HG03565 (cell line): ENCODE data around the gene HAPLN3.

Experiments used
- ATAC-seq: cut with Tn5 transposase; IDR thresholded peaks from one replicate; pipeline ENCODE4 v1.9.1; 2021; ENCODE audit warnings: mild to moderate bottlenecking, moderate library complexity; ENCODE audit not compliant: unreplicated experiment

HAPLN3 gene

DNA sequence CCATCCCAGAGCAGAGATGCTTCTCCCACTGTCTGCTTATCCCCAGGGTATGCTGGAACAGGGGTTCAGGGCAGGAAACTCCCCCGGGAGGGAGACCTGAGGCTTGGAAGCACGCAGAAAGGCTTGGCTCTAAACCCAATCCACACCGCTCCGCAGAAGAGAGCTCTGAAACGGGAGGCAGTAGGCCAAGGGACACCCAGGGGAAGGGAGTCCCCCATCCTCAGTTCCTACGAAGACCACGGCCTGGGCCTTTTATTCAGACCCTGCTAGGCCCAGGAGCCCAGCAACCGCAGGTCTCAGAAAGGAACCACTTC is 1.8 kb upstream of the HAPLN3 start:
- no peak for ATAC-seq

DNA sequence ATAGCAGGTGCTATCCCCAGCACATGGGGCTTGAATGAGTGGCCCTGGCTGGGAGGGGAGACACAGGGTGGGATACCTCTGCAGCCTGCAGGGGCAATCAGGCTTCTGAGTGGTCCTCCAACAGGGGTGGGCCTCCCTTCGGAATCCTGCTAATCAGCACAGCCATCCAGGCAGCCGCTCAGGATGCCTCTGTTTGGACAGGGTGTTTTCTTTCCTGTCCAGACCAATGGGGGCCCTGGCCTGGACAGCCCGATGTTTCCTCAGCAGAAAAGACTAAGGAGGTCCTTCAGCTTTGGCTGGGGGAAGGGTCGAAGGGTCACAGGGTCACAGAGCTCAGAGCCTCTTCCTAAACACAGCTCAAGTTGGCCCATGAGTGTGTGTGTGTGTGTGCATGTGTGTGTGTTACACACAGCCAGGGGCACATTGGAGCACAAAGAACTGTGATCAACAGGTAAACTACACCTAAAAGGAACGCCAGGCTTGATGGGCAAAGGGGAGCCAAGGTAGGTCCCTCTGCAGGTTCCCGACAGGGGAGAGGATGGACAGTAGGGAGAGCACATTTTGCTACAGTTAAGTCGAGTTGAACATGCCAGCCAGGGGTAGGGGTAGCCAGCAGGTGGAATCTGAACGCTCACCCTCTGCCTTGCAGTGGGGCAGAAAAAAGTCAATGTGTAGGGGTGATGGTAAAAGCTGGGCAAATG is 1.1 kb upstream of the HAPLN3 start:
- ATAC-seq: no peak

- no peak for ATAC-seq
Observed at GRCh38 chr15:88894348-88894818, 961 bp downstream of the HAPLN3 start.

DNA sequence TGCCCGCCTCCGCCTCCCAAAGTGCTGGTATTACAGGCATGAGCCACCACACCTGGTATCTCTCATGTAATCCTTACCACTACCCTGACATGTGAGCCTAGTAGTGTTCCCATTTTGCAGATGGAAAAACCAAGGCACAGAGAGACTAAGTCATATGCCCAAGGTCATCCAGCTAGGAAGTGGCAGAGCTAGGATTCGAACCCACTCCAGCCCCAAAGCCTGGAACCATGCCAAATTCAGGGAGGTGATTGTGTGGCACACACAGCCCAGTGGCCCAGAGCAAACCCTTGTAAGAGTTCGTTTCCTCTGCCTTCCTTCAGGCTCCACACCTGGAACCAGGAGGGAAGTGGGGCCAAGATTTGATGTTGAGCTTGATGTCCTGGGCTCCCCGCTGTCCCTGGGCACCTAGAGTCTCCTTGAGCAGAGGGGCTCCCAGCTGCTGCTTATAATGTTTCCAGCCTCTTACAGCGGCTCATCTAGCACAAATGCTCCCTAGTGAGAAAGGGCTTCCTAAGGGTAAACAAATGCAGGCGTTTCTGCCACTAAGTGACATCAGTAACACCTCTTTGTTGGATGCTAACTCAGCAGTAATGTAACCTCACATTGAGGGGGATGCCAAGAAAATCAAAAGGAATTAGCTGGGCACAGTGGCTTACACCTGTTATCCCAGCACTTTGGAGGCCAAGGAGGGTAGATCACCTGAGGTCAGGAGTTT is 3.6 kb downstream of the HAPLN3 start:
- no peak for ATAC-seq

- no peak for ATAC-seq
Observed at GRCh38 chr15:88890495-88890894, 4.8 kb downstream of the HAPLN3 start.

DNA sequence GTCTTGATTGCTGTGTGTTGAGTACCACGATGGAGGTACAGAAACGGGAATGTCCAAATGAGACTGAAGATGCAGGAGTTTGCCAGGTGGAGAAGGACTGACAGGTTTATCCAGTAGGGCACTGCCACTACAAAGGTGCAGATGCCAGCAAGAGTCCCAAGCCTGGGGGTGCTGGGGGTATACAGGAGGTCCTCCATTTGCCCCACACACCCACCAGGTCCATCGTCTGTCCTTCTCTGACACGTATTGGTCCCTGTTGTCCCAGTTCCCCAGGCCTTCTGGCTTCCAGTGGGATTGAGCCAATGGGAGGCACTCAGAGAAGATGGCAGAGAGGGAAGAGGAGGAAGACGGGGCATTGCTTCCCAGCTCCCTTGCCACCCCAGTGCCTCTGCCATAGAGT is 6.6 kb downstream of the HAPLN3 start:
- no peak for ATAC-seq

DNA sequence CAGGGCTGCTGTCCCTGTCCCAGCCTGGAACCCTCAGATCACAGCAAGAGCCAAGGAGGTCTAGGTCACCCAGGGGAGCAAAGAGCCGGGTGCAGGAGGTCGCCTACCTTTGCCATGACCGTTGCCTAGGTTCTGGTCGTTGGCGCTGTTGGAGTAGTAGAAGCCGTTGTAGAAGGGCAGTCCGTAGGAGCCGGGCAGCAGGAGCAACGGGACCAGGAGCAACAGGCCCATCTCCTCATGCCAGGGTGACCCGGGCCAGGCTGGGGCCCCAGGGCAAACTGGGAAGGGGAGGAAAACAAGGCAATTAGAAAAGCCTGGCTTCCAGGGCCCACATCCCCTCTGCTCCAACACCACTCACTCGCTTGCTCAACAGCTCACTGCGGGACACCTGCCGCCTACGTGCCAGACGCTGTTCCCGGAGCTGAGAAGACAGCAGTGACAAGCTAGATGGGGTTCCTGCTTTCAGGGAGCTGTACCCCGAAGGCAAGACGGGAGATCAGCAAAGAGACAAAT is 8.2 kb downstream of the HAPLN3 start:
- no peak for ATAC-seq

GRCh38 chr15:88882785-88883184 is 12.6 kb downstream of the HAPLN3 start:
- ATAC-seq: no peak

GRCh38 chr15:88881775-88882174 is 13.6 kb downstream of the HAPLN3 start:
- ATAC-seq: no peak

GRCh38 chr15:88880944-88881740 is 14.2 kb downstream of the HAPLN3 start:
- ATAC-seq: no peak

DNA sequence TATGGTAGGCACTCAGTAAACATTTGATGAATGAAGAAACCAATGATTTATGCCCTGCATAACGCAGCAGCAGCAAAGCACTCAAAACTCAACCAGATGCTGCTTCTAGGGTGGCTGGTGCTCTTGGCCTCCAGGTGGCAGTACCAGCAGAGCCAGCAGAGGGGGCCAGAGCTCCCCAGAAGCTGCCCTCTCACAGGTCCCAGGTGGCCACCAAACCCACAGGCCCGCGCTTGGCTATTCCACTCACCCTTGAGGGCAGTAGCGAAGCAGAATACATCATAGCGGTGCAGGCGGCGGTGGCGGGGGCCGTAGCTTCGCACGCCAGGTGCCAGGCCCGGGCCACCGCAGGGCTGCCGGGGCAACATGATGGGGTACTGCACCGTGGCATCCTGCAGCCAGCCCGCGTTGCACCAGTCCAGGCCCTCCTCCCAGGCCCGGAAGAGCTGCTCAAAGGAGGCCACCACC is 16.6 kb downstream of the HAPLN3 start:
- no peak for ATAC-seq

DNA sequence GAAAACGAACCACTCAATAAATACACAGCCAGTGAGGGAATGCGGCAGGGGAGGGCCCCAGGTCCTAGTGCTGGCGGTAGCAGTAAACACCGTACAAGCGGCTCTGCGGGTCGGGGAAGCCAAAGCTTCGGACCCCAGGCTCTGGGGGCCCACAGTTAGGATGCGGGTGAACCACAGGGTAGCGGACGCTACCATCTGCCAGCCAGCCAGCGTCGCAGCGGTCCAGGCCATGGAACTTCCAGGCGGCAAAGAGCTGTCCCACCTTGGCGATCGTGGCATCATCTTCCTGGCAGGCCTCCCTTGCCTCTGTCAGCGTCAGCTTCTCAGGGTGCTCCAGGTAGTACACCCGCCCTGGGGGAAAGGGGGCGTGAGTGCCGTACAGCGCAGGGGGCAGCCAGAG is 17.4 kb downstream of the HAPLN3 start:
- ATAC-seq: no peak

DNA sequence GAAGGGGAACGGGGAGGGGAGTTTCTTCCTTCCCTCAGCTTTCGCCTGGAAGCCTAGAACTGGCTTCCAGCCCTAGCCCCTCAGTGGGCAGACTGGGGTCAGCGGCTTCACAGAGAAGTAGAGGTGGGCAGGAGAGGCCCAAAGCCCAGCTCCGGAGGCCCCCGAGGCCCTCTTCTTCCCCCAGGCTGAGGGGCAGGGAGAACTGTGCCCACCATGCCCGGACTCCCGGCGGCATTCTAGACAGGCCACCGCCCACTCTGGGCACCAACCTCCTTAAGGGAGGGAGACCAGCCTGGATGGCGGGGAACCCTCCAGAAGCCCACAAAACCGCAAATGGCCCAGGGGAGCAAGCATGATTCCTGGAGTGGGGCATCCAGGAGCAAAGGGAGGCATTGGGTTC is 17.9 kb downstream of the HAPLN3 start:
- ATAC-seq: no peak

DNA sequence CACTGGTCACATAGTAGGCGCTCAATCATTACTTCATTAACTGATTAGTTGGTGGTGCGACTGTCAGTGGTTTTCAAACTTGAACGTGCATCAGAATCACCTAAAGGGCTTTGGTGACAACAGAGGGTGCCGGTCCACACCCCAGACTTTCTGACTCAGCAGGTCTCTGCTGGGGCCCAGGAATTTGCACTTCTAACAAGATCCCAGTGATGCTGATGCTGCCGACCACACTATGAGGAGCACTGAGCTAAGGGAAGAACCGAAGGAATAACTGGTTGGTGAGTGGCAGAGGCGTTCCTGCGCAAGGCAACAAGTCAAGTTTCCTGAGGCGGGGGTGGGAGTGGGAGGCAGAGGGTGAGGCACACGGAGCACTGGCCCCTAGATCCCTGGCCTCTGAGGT is 18.8 kb downstream of the HAPLN3 start:
- no peak for ATAC-seq

DNA sequence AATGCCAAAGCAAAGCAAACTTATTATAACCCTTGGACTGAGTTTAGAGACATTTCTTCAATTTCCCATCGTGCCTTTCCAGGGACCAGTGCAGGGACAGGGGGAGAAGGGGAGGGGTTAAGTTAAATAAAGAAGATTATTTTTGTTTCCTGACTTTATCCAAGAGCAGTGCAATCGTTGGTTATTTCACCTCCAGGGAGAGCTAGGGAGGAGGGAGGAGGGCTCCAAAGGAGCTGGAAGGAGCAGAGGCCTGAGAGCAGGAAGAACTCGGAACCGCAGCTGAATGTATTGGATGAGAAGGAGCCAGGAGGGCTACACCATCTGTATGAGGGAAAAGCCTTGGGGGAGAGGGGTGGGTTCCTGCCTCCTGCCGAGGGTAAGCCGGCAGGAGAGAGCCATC is 20.7 kb downstream of the HAPLN3 start:
- ATAC-seq: no peak

- no peak for ATAC-seq
Observed at GRCh38 chr15:88874275-88874674, 21.1 kb downstream of the HAPLN3 start.

DNA sequence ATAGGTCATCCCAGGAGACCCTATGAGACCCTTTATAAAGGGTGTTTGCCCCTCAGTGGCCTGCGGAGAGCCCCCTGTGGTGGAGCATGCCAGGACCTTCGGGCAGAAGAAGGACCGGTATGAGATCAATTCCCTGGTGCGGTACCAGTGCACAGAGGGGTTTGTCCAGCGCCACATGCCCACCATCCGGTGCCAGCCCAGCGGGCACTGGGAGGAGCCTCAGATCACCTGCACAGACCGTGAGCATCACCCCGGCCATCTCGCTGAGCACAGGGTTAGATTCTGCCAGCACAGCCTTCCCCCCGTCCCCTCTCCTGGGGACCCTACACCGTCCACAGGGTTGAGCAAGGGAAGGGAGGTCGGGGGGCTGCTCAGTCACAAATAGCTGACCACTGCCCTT is 21.6 kb downstream of the HAPLN3 start:
- no peak for ATAC-seq

DNA sequence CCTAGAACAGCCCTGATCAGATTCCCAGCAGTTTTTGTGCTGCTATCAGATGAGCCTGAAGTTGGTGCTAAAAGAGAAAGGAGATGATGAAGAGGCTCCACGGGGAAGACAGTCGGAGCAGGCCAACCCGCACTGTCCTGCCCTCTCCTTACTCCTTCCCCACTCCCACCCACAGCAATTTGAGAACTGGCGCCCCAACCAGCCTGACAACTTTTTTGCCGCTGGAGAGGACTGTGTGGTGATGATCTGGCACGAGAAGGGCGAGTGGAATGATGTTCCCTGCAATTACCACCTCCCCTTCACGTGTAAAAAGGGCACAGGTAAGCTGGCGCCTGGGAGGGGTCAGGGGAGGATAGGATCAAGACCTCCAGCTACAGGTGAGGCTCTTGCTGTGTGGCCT is 22.6 kb downstream of the HAPLN3 start:
- no peak for ATAC-seq

- no peak for ATAC-seq
Observed at GRCh38 chr15:88872106-88872505, 23.2 kb downstream of the HAPLN3 start.

DNA sequence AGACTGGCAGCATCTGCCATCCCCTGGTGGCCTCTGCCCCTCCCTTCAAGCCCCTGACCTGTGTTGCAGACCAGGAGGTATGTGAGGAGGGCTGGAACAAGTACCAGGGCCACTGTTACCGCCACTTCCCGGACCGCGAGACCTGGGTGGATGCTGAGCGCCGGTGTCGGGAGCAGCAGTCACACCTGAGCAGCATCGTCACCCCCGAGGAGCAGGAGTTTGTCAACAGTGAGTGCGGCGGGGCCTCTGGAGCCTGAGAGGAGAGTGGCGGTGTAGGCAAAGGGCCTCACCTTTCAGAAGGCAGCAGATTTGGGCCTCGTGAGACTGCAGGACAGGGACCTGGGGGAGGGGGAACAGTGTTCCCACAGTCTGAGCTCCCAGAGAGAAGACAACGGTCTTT is 24.0 kb downstream of the HAPLN3 start:
- no peak for ATAC-seq

GRCh38 chr15:88866295-88866881 is 29.0 kb downstream of the HAPLN3 start:
- no peak for ATAC-seq
